GF-D8 (cell line): ENCODE measurements around the gene HOXC10.

Source experiments
- DNase-seq: peaks from one replicate; lab custom pipeline; 2025; lab: John Stamatoyannopoulos, UW

Gene HOXC10

DNA sequence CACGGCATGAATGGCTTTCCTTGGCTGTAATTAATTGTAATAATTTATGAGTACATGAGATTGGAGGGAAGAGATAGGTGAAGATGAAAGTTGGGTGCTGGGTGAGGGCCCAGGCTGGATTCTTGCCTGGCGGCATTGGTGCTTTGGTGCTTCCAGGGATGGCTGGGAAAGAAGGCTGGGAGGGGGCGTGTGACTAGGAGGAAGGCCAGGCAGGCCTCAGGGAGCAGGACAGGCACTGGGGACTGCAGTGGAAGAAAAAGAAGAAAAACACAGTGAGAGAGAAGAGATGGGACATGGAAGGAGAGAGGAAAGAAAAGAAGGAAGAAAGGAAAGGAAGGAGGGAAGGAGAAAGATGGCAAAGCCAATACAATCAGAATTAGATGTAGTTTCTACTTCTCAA lies 18.7 kb downstream of the HOXC10 start:
- DNase-seq: no peak

DNA sequence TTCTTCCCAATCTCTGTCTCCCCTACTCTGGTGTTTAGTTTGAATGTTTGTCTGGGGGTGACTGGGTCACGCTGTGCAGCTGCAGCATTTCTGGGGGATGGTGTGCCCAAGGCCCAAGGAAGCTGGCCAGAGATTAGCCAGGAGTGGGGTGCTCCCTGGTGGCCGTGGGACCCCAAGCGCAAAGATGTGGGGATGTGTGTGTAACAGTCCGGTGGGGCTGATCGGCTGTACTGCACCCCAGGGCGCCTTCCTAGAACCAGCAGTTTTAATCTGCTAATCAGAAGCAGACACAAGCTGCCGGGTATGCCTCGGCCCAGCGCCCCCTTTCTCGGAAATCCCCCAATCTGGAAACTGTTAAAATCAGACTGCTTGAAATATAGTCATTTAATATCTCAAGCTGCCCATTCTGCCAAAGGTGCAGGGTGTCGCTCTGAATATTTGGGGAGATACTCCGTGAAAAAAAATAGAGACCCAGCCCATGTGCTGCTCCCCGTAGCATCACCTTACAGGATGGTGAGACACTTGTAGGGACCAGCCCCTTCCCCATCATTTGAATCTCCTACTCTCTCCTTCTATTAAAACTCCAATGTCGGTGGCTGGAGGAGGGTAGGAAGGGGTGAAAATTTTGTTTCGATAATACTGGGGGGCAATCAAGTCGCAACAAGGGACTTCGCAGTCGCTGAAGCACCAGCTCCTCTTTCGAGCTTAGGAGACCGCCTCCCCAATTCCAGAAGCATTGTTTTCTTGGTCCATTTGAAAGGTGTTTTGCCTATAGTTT lies 19.3 kb downstream of the HOXC10 start:
- no peak for DNase-seq

DNA sequence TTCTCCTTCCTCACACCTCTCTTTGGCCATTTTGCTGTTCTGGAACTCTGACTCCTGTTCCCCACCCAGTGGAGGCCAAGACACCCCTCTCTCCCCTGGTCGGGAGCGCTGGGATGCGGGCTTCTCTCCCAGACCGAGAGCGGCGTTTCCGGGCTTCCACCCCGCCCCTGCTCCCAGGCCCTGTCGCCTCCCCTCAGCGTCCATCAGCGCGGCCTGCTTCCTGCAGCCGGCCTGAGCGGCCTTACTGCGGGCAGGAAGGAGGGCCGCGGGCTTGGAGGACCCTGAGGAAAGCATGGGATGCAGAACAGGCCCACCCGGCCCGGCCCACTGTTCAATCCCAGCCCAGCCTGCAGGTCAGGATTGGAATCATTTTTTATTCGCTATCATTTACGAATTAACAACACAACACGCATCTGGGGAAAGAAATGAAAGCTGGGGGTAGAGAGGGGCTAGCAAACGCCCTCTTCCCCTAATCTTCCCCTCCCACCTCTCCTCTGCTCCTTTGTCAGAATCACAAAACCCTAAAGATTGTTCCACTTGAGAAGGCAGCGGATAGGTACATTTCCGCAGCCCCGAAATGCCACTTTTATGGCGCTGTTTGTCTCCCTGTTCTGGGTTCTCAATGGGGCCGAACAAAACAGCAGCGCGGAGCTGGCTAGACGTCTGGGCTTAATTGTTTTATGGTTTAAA lies 20.0 kb downstream of the HOXC10 start:
- no peak for DNase-seq

DNA sequence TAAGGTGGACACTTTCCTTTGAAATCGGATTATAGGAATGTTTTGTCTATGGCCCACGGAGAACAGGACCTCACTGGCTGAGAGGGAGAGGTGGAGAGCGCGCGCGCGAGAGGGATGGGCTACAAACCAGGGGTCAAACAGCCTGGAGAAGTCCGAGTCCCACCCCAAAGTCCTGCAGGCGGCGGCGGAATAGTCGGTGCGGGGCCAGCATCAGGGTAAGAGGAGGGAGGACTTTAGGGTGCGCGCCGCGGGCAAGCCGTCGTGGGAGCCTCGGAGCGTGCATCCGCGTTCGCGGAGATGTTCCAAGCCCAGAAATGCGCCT lies 20.5 kb downstream of the HOXC10 start:
- no peak for DNase-seq

DNA sequence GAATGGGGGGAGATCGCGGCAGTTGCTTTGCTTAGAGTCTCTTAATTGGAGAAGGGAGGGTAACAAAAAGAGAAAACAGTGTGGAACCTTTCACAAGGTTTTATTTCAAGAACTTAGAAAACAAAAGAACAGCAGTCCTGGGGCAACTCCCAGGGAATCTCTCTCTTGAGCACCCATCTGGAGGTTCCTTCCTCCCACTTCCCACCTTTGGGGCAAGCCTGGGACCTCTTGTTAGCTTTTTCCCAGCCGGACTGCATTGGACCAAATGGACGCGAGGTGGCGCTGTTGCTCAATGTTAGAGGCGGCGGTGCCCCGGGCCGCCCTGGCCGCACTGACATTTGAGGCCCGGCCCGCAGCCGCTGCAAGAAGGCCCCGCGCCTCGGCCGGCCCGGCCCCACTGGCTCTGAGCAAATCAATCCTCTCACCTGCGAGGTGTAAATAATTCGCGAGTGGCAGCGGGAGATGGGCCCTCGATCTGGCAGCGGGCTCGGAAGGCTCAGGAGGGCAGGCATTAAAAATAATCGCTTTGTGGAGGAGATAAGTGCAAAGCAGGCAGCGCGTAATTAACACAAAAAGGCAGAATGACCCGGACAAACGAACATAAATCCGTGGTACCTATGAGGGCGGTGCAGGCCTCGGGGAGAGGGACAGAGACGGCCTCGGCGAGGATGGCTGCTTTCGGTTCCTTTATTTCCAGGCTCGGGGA lies 21.1 kb downstream of the HOXC10 start:
- no peak for DNase-seq

DNA sequence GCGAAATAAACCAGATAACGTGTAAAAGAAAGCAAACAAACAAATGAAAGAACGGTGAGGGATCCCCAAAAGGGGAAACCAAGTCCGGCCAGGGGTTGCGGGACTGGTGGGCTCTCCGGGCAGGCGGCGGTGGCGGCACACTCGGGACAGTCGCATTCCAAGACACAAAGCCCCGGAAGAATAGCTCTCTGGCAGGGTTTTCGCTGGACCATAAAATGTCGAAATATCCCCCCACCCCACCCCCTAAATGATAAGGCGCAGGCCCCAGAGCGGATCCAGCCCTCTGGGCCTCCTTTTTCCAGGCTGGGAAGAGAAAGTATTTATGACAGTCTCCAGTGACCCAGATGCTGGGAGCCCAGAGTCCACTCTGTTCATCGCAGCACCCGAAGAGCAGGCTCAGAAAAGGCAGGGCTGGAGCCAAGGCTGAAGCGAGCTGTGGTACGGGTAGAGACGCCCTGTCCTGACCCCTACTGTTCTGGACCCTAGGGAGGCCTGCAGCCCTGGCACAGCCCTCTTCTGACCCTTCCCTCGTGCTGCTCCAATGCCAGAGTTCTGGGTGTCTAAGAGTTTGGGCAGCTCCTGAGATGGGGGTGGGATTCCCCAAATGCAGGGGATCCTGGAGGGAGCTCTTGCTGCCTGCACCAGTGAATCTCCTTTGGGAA lies 21.7 kb downstream of the HOXC10 start:
- no peak for DNase-seq

DNA sequence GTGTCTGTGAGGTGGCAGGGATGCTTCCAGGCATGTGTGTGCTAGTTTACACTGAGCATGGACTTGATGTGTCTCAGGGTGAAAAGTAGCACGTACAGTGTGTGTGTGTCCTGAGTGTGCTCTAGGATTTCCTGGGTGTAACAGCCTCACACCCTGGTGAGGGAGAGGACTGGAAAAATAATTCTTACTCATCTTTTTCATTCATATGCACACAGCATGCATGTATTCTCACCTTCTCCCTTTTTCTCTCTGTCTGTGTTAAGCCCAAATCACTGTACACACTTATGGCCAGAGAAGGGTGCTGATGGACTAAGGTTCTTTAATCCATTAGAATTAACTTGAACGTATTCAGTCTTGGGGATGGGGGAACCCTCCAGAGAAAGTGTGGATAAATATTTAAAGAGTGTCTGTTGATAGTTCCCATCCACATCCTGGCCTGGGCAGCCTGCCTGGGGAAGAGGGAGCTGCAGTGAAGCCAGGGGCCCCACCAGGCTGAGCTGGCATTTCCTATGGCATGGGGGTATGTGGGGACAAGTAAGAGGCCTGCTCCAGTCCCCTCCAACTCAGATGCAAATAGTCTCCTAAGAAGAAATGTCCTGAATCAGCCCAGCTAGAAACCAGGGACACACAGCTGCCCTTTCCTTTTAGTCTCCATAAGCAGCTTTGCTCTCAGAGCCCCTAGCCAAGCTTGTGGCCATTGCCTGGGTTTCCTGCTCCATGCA lies 22.8 kb downstream of the HOXC10 start:
- no peak for DNase-seq

DNA sequence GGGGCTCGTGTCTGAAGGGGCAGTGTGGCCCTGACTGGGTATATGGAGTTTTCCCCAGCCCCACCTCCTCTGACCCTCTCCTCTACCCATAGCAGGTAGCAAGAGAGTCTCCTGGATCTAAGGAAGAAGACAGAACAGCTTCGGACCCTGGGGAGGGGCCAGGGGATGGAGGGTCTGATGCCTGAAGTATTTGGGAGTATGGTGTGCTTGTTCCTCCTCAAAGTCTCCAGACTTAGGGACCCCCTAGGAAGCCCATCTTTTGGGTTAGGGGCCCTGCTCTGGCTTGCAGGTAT lies 23.3 kb downstream of the HOXC10 start:
- no peak for DNase-seq

DNA sequence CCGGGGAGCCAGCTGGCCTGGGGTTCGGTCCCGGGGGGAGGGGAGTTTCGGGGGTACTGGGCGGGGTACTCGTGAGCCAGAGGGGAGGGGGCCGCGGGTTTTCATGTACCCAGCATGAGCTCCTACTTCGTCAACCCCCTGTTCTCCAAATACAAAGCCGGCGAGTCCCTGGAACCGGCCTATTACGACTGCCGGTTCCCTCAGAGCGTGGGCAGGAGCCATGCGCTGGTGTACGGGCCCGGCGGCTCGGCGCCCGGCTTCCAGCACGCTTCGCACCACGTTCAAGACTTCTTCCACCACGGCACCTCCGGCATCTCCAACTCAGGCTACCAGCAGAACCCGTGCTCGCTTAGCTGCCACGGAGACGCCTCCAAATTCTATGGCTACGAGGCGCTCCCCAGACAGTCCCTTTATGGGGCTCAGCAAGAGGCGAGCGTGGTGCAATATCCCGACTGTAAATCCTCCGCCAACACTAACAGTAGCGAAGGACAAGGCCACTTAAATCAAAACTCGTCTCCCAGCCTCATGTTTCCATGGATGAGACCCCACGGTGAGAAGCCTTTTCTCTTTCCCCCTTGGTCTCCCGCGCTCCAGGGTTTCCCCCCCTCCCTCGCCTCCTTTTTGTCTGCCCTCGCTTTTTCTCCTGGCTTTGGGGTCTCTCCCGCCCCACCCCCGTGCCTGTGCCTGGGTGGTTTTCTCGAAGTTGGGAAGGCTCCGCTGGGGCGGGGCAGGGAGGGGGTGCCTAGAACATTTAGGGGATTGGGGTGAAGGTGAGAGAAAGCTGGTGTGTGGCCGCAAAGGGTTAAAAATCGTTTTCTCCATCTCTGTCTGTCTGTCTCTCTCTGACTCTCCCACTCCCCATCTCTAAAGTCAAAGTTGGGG lies 24.5 kb downstream of the HOXC10 start:
- DNase-seq: no peak

DNA sequence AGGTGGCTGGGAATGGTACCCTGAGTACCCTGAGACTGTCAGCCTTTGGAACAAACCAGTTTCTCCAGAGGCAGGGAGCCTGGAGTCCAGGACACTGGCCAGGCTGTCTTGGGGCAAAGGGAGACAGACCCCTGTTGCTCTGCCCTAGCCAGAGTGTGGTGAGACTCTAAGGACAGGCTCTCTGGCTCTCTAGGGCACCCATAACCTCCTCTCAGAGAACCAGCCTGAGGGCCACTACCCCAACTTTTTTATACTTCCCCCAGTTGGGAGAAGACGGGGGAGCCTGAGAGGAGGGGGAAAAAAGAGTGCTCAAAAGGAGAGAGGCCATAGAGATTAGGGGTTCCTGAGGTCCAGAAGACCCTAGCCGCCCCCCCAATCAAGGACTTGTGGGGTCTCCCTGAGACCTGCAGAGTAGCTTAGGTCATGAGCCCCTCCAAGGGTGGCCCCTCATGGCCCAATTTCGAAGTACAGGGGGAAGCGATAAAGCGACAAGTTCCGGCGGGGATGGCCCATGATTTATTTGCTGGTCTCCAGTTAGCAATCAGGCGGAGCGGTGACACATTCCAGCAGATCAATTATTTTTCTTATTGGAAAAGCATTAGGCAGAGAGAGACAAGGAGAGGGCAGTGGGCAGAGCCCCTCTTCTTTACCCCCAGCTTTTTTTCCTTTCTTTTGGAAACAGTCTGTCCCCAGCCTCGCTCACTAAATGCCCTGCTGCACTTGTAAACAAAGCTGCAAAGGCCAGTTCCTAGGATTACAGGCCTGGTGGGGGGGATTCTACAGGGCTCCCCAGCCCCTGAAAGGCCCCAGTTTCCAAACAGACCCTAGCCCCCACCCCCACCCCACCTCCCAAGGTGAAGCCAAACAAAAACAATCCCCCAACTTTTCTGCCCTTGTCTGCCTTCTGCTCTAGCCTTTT lies 25.4 kb downstream of the HOXC10 start:
- no peak for DNase-seq

DNA sequence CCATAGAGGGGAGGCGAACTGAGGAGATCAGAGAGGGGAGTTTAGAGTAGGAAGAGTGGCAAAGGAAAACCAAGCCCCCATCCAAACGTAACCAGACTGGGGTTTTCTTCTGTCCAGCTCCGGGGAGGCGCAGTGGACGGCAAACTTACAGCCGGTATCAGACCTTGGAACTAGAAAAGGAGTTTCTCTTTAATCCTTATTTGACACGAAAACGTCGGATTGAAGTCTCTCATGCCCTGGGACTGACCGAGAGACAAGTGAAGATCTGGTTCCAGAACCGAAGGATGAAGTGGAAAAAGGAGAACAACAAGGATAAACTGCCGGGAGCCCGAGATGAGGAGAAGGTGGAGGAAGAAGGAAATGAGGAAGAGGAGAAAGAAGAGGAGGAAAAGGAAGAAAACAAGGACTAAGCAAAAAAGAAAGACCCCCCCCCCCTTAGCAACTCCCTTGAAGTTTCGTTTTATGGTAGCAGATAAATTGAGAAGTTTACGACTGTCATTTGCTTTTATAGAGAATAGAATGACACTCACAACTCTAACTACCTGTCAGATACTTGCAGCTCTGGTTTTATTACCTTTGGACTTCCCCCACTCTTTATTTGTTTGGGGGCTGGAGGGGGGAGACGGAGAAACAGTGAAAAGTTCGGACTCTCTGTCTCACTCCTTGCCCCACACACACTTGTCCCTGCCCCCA lies 26.2 kb downstream of the HOXC10 start:
- DNase-seq: no peak

DNA sequence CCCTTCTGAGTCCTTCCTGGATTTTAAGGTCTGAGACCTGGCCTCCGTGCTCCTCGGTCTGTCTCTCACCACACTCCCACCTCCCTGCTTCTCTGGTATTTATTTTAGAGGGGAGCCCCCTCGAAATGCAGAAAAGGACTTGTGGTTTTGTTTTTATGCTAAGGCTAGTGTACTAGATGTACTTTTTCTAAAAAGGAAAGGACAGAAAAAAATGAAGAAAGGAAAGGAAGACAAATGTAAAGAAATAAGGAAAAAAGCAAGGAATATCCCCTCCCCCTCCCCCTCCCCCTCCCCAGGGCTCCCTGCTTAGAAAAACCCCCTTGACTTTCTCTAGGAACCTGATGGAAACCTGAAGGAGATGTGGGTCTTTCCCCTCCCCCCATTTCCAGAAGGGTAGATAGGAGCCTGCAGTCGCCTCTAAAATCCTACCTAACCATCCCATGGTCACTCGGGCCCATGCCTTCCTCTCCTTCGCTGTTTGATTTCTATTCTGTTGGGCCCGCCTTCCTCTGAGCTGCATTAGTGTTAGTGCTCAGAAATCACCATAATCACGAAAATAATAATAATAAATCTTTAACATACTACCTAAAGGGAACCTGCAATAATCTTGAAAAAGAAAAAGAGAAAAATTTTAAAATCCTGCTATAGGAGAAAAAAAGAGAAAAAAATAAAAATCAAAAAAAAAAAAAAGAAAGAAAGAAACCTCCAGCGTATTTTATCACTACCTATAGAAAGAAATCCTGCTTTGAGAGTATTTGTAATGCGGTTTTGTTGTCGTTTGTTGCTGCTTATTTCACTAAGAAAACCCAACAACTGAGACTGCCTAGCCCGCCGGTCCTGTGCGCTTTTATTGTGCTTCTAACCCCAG lies 27.0 kb downstream of the HOXC10 start:
- no peak for DNase-seq

DNA sequence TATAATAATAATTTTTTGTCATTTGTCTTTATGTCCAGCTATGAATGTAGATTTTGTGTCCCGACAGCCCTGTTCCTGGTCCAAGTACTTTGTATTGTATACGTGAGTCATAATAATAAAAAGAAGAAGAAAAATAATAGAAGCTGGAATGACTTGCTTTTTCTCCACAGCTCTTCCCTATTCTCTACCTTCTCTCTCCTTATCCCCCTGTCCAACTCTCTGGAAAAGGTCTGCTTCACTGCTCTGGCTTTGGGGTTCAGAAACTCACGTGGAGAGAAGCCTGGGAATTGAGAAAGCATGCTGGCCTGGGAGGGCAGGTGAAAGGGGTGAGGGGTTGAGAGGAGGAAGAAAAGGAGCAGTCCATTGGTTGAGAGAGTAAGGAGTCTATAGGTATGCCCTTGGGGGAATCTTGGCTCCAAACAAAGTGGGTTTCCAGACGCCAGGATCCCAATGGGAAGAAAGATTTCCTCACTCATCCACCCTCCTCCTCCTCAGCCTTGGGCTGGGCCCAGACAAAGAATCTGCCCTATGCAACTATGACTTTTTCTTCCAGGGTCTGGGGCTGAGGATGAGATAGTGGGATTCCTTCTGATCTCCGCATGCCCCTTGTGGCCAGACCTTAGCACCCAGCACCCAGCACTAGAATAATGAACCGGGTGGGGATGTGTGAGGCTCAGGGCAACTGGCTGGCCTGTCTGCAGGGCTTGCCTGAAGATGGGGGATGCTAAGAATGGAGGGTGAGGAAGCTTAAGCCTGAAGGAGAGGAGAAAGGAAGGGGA lies 27.9 kb downstream of the HOXC10 start:
- no peak for DNase-seq

DNA sequence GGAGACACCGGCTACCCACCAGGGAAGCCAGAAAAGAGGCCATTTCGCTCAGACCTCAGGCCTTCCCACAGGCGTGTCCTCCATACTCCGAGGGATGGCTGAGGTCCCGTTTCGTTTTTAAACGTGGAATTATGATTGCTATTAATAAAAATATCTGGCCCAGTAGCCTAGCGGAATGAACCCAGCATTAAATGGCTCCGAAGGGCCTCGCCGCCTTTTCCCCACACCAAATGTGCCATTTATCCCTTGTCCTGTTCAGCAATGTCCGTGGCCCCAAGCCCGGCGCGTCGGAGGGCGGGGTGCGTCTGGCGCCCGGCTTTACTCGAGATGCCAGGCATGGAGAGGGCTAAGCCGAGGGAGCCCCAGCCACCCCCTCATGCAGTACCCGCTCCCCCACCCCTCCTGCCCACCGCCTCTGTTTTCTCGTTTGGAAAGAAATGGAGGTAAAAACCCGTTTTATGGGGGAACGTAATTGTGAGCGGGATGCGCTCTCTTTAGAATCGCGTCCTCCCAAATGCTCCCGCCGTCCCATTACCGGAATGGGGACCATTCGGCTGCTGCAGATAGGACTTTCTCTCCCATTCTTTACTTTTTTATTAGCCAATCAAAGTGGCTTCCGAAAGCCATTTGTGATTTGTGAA lies 29.6 kb downstream of the HOXC10 start:
- no peak for DNase-seq

DNA sequence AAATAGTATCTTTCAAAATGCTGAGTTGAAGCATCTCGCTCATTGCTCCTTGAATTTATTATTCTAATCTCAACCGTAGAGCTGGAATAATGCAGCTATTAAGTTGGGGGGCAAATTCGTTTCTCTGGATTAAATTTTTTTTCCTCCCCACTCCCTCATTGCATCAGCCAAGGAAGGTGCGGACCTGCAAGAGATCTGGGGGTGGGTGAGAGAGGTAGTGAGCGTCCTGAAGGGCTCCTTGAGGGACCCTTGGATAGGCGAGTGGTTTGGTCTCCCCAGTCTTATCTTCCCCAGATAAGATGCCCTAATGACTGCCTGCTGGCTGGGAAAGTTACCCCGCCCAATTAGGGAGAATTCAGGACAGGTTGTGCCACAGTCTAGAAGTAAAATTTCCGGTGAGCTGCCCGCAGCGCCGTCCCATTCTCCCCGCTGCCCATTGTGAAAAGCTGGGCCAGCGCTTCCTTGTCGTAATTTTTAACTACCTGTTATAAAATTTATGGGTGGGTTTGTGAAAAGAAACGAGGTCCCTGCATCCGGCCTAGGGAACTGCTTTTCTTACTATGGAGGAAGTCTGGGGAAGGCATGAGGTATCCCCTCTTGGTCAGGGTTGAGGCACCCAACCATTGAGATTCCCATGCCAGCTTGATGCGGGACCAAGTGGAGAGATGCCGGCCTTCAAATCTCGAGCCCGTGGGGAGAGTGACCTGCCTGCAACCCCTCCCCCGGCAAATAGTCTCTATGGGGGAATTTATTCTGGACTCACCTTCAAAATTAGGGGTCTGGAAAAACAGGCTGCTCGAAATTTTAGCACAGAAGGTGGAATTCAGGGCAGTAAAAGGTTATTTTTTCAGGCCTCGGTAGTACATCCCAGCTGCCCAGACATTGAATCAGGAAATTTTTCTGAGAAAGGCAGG lies 30.3 kb downstream of the HOXC10 start:
- no peak for DNase-seq

DNA sequence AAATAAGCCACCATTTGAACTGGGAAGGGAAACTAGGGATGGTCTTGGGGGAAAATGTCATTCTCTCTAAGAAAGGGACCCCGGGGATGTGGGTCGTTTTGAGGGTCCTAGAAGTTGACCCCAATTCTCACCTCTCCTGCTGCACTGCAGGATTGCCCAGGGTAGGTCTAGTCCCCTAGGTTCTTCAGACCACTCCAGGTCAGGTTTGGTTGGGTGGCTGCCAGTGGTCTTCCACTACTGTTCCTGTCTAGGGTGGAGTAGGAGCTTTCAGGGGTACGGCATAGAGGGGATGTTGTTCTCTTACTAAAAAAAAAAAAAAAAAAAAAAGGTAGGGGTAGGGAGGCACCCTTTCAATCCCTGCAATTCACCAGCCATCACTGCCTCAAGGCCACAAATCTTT lies 31.1 kb downstream of the HOXC10 start:
- DNase-seq: no peak
